ENCODE results near the gene TUT7.

The TUT7 gene

DNA sequence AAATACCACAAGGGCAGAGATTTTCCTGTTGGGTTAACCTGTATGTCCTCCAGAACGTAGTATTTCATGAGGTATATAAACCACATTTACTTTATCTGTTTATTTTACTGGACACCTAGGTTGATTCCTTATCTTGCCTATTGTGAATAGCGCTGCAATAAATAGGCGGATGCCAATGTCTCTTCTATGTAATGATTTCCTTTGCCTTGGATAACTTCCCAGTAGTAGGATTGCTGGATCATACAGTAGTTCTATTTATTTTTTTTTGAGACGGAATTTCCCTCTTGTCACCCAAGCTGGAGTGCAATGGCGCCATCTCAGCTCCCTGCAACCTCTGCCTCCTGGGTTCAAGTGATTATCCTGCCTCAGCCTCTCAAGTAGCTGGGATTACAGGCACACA is 15.6 kb upstream of the TUT7 start:
- no peak overlapping the region for H3K4me3 ChIP-seq (ENCODE audit: low read depth, low read length)
- DNase-seq (ENCODE audit: low read depth), result no peak
- TF ChIP-seq, protein P1, sequence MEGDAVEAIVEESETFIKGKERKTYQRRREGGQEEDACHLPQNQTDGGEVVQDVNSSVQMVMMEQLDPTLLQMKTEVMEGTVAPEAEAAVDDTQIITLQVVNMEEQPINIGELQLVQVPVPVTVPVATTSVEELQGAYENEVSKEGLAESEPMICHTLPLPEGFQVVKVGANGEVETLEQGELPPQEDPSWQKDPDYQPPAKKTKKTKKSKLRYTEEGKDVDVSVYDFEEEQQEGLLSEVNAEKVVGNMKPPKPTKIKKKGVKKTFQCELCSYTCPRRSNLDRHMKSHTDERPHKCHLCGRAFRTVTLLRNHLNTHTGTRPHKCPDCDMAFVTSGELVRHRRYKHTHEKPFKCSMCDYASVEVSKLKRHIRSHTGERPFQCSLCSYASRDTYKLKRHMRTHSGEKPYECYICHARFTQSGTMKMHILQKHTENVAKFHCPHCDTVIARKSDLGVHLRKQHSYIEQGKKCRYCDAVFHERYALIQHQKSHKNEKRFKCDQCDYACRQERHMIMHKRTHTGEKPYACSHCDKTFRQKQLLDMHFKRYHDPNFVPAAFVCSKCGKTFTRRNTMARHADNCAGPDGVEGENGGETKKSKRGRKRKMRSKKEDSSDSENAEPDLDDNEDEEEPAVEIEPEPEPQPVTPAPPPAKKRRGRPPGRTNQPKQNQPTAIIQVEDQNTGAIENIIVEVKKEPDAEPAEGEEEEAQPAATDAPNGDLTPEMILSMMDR (IDR thresholded peaks at IDR 0.05; ENCODE audit: insufficient read depth, low read depth, low read length, missing control alignments), result no peak

DNA sequence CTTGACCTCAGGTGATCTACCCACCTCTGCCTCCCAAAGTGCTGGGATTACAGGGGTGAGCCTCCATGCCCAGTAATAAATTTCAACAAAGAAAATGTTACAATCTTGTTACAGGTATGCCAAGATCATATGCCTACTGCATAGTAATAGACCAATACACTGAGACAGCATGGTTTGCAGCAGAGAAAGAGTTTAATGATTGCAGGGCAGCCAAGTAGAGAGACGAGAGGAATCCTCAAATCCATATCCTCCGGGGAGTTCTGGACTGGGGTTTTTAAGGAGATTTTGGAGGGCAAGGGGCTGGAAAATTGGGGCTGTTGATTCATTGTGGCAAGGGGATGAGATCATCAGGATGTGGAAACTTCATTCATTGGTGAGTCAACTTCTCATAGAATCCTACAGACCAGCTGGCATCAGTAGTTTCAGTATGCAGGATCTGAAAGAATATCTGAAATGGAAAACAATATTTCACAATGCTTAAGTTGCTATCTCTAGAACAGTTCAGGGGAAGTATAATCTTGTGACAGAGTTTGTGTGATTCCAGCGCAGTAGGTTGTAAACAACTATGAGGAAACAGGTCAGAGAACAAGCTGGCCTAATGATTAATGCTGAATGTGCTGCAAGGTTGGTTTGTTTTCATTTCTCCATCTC is 14.8 kb upstream of the TUT7 start:
- no peak for DNase-seq (ENCODE audit: low read depth)
- H3K4me3 ChIP-seq (ENCODE audit: low read depth, low read length), result no peak overlapping the region
- TF ChIP-seq, protein P1 (IDR thresholded peaks at IDR 0.05; ENCODE audit: insufficient read depth, low read depth, low read length, missing control alignments), result no peak

DNA sequence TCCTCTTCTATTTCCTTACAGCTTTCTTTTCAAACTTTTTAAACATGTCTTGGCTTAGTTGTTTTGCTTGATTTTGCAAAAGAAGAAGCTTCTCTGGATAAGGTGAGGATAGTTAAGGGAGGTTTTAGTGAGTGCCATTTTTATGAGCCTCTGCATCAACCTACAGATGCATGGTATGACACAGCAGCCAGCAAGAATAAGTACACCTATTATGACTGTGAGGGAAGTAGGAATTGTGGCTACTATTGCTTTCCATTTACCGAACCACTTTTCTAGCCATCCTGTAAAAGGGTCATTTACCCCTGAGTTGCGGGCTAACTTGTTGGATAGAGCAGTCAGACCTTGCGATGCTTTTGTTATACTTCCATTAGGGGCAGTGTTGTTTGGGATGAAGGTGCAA is 7.0 kb upstream of the TUT7 start:
- DNase-seq (ENCODE audit: low read depth), result no peak
- TF ChIP-seq, protein P1 (IDR thresholded peaks at IDR 0.05; ENCODE audit: insufficient read depth, low read depth, low read length, missing control alignments), result no peak
- no peak overlapping the region for H3K4me3 ChIP-seq (ENCODE audit: low read depth, low read length)

DNA sequence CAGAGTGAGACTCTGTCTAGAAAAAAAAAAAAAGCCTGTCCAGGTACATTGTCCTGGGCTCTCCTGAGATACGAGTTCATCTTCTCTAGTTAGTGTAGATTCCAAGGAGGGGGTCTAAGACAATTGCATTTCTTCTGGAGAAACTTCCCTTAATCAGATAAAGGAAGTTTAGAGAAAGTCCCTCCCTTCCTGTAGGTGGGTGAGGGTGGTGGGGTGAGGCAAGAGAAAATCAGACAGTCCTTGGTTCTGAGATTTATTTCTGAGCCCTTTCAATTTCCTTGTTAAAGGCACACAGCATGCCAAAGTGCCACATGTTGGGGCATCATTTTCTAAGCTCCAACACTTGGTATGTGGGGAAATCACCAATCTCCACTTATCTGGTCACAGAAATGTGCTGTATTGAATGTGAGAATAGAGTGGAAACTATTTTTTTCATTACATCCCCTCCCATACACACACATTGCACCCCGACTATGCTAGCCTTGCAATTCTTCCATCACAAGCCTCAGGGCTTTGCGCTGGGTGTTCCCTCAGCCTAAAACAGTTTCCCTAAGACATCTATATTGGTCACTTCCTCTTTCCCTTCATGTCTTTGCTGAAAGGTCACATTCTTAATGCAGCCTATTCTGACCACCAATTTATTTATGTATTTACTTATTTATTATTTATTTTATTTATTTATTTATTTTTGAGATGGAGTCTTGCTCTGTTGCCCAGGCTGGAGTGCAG is 5.1 kb upstream of the TUT7 start:
- DNase-seq (ENCODE audit: low read depth), result no peak
- no peak overlapping the region for H3K4me3 ChIP-seq (ENCODE audit: low read depth, low read length)
- TF ChIP-seq, protein P1 (IDR thresholded peaks at IDR 0.05; ENCODE audit: insufficient read depth, low read depth, low read length, missing control alignments), result no peak

DNA sequence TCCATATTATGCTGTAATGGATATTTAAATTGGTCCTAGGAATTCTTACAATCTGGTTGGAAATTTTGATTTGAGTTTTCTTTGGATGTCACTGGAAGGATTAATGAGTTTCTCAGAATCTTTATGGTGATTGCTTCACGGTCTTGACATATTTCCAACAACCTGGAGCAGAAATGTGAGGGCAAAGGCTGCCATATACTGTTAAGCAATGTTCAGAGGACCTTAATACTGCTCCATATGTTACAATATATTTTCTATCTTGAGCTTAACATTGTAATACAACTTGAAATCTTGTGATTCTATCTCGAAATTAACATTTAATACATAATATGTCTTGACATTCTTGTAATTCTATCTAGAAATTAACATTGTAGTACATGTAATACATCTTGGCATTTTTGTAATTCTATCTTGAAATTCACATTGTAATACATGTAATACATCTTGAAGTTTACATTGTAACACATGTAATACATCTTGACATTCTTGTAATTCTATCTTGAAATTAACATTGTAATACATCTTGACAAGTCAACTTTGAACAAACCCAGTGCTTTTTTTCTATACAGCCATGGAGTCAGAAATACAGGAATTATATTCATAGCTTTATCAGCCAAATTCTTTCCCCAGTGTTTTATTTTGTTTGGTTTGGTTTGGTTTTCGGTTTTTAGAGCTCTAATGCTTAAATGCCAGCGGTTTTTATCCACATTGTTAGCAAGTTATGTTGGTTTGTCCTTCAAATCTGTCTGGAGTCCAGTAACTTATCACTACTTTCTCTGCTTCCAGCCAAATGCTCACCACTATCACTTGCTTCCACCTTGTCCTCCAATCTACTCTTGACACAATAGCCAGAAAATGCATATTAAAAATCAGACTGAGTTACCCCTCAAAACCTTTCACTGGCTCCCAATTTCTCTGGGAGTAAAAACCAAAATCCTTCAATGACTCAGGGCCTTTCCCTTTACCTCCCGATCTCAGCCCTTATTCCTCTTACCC is 3.0 kb upstream of the TUT7 start:
- DNase-seq (ENCODE audit: low read depth), result no peak
- no peak overlapping the region for H3K4me3 ChIP-seq (ENCODE audit: low read depth, low read length)
- TF ChIP-seq, protein P1 (IDR thresholded peaks at IDR 0.05; ENCODE audit: insufficient read depth, low read depth, low read length, missing control alignments), result no peak

DNA sequence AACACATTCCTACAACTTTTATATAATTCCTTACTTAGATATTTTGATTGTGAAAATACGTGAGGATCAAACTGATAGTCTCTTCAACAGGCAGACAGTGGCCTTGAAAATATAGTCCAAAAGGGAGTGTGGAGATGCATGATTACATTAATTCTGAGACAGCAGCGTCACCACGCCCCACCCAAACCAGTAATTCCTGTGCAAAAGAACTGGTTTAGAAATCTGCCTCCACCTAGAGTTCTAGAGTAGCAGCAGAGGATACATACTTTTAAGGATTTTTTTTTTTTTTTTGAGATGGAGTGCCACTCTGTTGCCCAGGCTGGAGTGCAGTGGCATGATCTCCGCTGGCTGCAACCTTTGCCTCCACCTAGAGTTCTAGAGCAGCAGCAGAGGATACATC is 1.6 kb upstream of the TUT7 start:
- DNase-seq (ENCODE audit: low read depth), result no peak
- H3K4me3 ChIP-seq (ENCODE audit: low read depth, low read length), result no peak overlapping the region
- TF ChIP-seq, protein P1 (IDR thresholded peaks at IDR 0.05; ENCODE audit: insufficient read depth, low read depth, low read length, missing control alignments), result no peak

Measured in GM12865 (cell line).